ENCODE measurements around the gene EPHX1.

Gene EPHX1

GRCh38 chr1:225822655-225823403 is 12.9 kb downstream of the EPHX1 start:
- TF ChIP-seq, protein P1, sequence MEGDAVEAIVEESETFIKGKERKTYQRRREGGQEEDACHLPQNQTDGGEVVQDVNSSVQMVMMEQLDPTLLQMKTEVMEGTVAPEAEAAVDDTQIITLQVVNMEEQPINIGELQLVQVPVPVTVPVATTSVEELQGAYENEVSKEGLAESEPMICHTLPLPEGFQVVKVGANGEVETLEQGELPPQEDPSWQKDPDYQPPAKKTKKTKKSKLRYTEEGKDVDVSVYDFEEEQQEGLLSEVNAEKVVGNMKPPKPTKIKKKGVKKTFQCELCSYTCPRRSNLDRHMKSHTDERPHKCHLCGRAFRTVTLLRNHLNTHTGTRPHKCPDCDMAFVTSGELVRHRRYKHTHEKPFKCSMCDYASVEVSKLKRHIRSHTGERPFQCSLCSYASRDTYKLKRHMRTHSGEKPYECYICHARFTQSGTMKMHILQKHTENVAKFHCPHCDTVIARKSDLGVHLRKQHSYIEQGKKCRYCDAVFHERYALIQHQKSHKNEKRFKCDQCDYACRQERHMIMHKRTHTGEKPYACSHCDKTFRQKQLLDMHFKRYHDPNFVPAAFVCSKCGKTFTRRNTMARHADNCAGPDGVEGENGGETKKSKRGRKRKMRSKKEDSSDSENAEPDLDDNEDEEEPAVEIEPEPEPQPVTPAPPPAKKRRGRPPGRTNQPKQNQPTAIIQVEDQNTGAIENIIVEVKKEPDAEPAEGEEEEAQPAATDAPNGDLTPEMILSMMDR (IDR thresholded peaks at IDR 0.05) = no peak

GRCh38 chr1:225823811-225824261 is 13.9 kb downstream of the EPHX1 start:
- TF ChIP-seq, protein P1 (IDR thresholded peaks at IDR 0.05) = no peak

DNA sequence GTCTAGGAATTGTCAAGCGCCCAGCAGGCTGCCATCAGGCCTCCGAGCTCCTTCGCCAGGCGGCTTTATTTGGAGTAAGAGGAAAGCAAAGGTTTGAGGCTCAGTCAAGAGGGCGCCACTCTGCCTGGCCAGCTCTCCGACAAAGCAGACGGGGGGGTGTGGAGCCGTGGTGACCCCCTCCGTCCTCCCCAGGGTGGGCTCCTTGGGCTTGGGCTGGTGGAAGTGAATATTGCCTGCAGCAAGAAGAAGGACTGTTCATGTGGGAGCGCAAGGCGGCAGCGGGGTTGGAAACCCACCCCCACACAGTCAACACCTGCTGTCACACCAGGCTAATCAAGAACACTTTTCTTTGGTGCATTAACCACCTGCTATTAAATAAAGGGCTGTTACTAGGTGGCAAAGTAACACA is 14.6 kb downstream of the EPHX1 start:
- TF ChIP-seq, protein P1 (IDR thresholded peaks at IDR 0.05) = no peak

- TF ChIP-seq, protein P1 (IDR thresholded peaks at IDR 0.05) = no peak
Measured at GRCh38 chr1:225825078-225825477, 15.2 kb downstream of the EPHX1 start.

GRCh38 chr1:225825607-225826007 is 15.7 kb downstream of the EPHX1 start:
- TF ChIP-seq, protein P1 (IDR thresholded peaks at IDR 0.05) = no peak

DNA sequence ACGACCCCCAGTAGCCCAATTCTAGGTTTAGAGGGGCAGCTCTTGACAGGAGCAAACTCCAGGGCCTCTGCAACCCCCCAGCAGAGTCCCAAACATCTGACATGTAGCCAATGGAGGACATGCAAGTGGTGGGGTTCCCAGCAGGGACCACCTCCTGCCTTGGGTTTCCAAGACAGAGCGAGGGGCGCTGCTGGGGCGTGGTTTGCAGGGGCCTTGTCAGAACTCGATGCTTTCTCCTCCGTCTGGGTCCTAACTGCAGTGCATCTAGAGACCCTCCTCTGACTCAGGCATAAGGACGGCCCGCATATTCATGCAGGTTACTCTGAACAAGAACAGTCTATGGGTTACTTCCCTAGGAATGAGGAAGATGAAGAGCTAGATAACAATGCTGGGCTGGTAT is 17.2 kb downstream of the EPHX1 start:
- TF ChIP-seq, protein P1 (IDR thresholded peaks at IDR 0.05) = no peak

DNA sequence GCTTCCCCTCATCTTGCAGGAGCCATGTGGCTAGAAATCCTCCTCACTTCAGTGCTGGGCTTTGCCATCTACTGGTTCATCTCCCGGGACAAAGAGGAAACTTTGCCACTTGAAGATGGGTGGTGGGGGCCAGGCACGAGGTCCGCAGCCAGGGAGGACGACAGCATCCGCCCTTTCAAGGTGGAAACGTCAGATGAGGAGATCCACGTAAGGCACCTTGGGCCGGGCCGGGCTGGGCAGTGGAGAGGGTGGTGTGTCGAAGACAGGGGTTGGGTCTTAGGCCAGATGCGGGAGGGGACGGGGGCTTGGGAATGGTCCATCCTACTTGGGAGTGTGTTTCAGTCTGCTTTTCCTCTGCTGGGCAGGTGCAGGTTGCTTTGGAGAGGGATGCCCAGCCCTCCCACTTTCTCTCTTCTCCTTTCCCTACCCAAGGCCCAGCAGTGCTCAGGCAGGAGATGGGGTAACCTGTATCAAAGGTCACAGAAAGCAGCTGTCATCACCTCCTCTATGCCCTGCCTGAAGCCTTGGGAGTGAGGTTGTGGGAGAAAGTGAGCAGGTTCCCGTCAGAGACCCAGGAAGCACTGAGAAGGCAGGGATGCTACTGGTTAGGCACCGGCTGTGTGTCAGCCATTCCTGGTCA is 18.9 kb downstream of the EPHX1 start:
- TF ChIP-seq, protein P1 (IDR thresholded peaks at IDR 0.05) = no peak

All from LNCAP (cell line).